H1 (cell line): Measurements from ENCODE around the gene ACMSD. TPM values are rescaled to one million over a fixed set of nuclear protein-coding genes. Genes with fewer than 3 reads are reported as not detected.

ENCODE experiments used
- CTCF ChIA-PET: fragments of 300-600 bp; sonication (Branson Sonifier 250); formaldehyde crosslinking; loops from one replicate; lab custom pipeline; 2021; ENCODE audit not compliant: partially characterized antibody; lab: Charles Lee
- POLR2A ChIA-PET: fragments of 300-600 bp; sonication (Branson Sonifier 250); formaldehyde crosslinking; loops from one replicate; lab custom pipeline; 2021; ENCODE audit warnings: inconsistent platforms; ENCODE audit not compliant: partially characterized antibody; lab: Charles Lee
- DNase-seq, 2 experiments: peaks; one replicate each; pipeline versions ENCODE4 v3.0.0 to v3.0.0-alpha.2; 2010 to 2022; ENCODE audit warnings: low spot score in 2 of 2, low read depth in 1 of 2, mixed read lengths in 1 of 2
- FAIRE-seq: peaks from 2 replicates; lab custom pipeline; 2011; peaks lifted over from hg19 to GRCh38; lab: Jason Lieb, UNC
- H2AFZ ChIP-seq: 2 replicates; pipeline ENCODE4 v1.8.1; 2012; ENCODE audit warnings: low read length, inconsistent platforms
- H2AK5ac ChIP-seq: 2 replicates; pipeline ENCODE4 v1.6.1; 2013; ENCODE audit warnings: low read depth, low read length
- H2BK120ac ChIP-seq: replicated peaks from 2 replicates; pipeline ENCODE3; 2013; ENCODE audit warnings: low read depth, low read length, inconsistent platforms
- H2BK12ac ChIP-seq: 2 replicates; pipeline ENCODE4 v1.6.1; 2013; ENCODE audit warnings: low read depth, low read length
- H2BK15ac ChIP-seq: 2 replicates; pipeline ENCODE4 v1.6.1; 2013; ENCODE audit warnings: low read length
- H2BK20ac ChIP-seq: 2 replicates; pipeline ENCODE4 v1.6.1; 2013; ENCODE audit warnings: low read length
- H2BK5ac ChIP-seq: 2 replicates; pipeline ENCODE4 v1.6.1; 2013; ENCODE audit warnings: low read depth, low read length
- H3K14ac ChIP-seq: 2 replicates; pipeline ENCODE4 v1.6.1; 2013; ENCODE audit warnings: inconsistent platforms; ENCODE audit not compliant: insufficient read length
- H3K18ac ChIP-seq: 2 replicates; pipeline ENCODE4 v1.6.1; 2013; ENCODE audit warnings: low read length; ENCODE audit errors: extremely low read depth
- H3K23ac ChIP-seq: 2 replicates; pipeline ENCODE4 v1.6.1; 2013; ENCODE audit warnings: inconsistent platforms; ENCODE audit not compliant: insufficient read length
- H3K23me2 ChIP-seq: 2 replicates; pipeline ENCODE4 v1.6.1; 2013; ENCODE audit warnings: low read depth, low read length
- H3K27ac ChIP-seq: 2 replicates; pipeline ENCODE4 v1.6.1; 2011; ENCODE audit warnings: low read depth, low read length, inconsistent platforms
- H3K27me3 ChIP-seq, 4 experiments: replicated peaks in 1 of 4; 1 replicate in 1 of 4; 2 replicates in 3 of 4; pipeline versions ENCODE4 v1.6.1 to v1.8.1; 2011 to 2013; ENCODE audit warnings: low read length in 3 of 4, mild to moderate bottlenecking in 3 of 4, inconsistent platforms in 2 of 4, mixed read lengths in 2 of 4, moderate library complexity in 1 of 4; ENCODE audit not compliant: control insufficient read depth in 3 of 4, insufficient read depth in 3 of 4; ENCODE audit errors: extremely low read depth in 1 of 4
- H3K36me3 ChIP-seq, 4 experiments: 2 replicates each; pipeline versions ENCODE4 v1.6.1 to v1.8.1; 2011 to 2013; ENCODE audit warnings: mild to moderate bottlenecking in 4 of 4, low read length in 3 of 4, moderate library complexity in 2 of 4, control low read depth in 1 of 4, inconsistent platforms in 1 of 4; ENCODE audit not compliant: insufficient read depth in 4 of 4, control insufficient read depth in 2 of 4
- H3K4ac ChIP-seq: replicated peaks from 2 replicates; pipeline ENCODE3; 2013; ENCODE audit warnings: low read length, low read depth, mixed read lengths, inconsistent platforms; ENCODE audit not compliant: insufficient read length
- H3K4me1 ChIP-seq, 4 experiments: replicated peaks in 1 of 4; 1 replicate in 1 of 4; 2 replicates in 3 of 4; pipeline versions ENCODE4 v1.6.1 to v1.8.1; 2011 to 2013; ENCODE audit warnings: low read length in 3 of 4, inconsistent platforms in 2 of 4, mixed read lengths in 1 of 4; ENCODE audit not compliant: insufficient read depth in 4 of 4, control insufficient read depth in 3 of 4
- H3K4me2 ChIP-seq, 2 experiments: 2 replicates each; pipeline versions ENCODE4 v1.6.1 to v1.8.1; 2011 to 2013; ENCODE audit warnings: low read depth in 2 of 2, low read length in 2 of 2, control low read depth in 1 of 2, inconsistent platforms in 1 of 2, mild to moderate bottlenecking in 1 of 2; ENCODE audit not compliant: insufficient read depth in 1 of 2
- H3K4me3 ChIP-seq, 4 experiments: fragments of 200-600, 300-600 bp in 1 of 4; sonication (generic), shearing (Covaris generic), sonication (Bioruptor Twin) in 1 of 4; 2 replicates each; pipeline versions ENCODE4 v1.5.1 to v1.8.1; 2011 to 2016; ENCODE audit warnings: low read length in 4 of 4, low read depth in 3 of 4, control low read depth in 2 of 4, inconsistent platforms in 2 of 4, mild to moderate bottlenecking in 2 of 4, mixed read lengths in 1 of 4, moderate library complexity in 1 of 4; ENCODE audit not compliant: insufficient read depth in 2 of 4; ENCODE audit errors: extremely low read depth in 1 of 4
- H3K56ac ChIP-seq: replicated peaks from 2 replicates; pipeline ENCODE3; 2013; ENCODE audit warnings: low read depth, mild to moderate bottlenecking, mixed read lengths, low read length, inconsistent platforms; ENCODE audit not compliant: insufficient read length
- H3K79me1 ChIP-seq: 2 replicates; pipeline ENCODE4 v1.6.1; 2013; ENCODE audit warnings: low read depth, low read length, control low read depth
- H3K79me2 ChIP-seq, 2 experiments: 2 replicates each; pipeline versions ENCODE4 v1.6.1 to v1.8.1; 2012 to 2013; ENCODE audit warnings: low read length in 2 of 2, mild to moderate bottlenecking in 2 of 2, inconsistent platforms in 1 of 2; ENCODE audit not compliant: insufficient read depth in 2 of 2, control insufficient read depth in 1 of 2
- H3K9ac ChIP-seq, 4 experiments: replicated peaks in 1 of 4; 1 replicate in 1 of 4; 2 replicates in 3 of 4; pipeline versions ENCODE4 v1.6.1 to v1.8.1; 2011 to 2013; ENCODE audit warnings: low read depth in 3 of 4, low read length in 3 of 4, control low read depth in 2 of 4, mild to moderate bottlenecking in 2 of 4, moderate library complexity in 2 of 4, inconsistent platforms in 1 of 4; ENCODE audit errors: extremely low read depth in 1 of 4
- H3K9me3 ChIP-seq, 2 experiments: 2 replicates each; pipeline versions ENCODE4 v1.6.1 to v1.8.1; 2012 to 2013; ENCODE audit warnings: mild to moderate bottlenecking in 2 of 2, moderate library complexity in 2 of 2, control low read depth in 1 of 2, inconsistent platforms in 1 of 2, low read depth in 1 of 2, low read length in 1 of 2, mixed read lengths in 1 of 2; ENCODE audit not compliant: insufficient read depth in 2 of 2
- H4K20me1 ChIP-seq, 2 experiments: replicated peaks in 1 of 2; 2 replicates each; pipeline versions ENCODE3 to v1.8.1; 2011 to 2013; ENCODE audit warnings: inconsistent platforms in 2 of 2, low read length in 2 of 2, mild to moderate bottlenecking in 1 of 2; ENCODE audit not compliant: insufficient read depth in 2 of 2, control insufficient read depth in 1 of 2
- H4K5ac ChIP-seq: 2 replicates; pipeline ENCODE4 v1.6.1; 2013; ENCODE audit warnings: low read length, low read depth, mixed read lengths, inconsistent platforms; ENCODE audit not compliant: insufficient read length
- H4K8ac ChIP-seq: 2 replicates; pipeline ENCODE4 v1.8.0; 2013; ENCODE audit warnings: mild to moderate bottlenecking, moderate library complexity, low read length, inconsistent platforms; ENCODE audit not compliant: insufficient read depth; ENCODE audit errors: extremely low read depth
- H4K91ac ChIP-seq: replicated peaks from 2 replicates; pipeline ENCODE3; 2013; ENCODE audit warnings: low read length, mixed read lengths, inconsistent platforms; ENCODE audit not compliant: insufficient read length
- BCL11A ChIP-seq, 2 experiments: IDR thresholded peaks; one replicate each; pipeline ENCODE4 v1.6.1; 2011; ENCODE audit warnings: low read depth in 2 of 2, low read length in 2 of 2, mild to moderate bottlenecking in 2 of 2
- CBX5 ChIP-seq: fragments of 300-800, 300-1000 bp; sonication (generic); IDR thresholded peaks from 2 replicates; pipeline ENCODE4 v1.7.1; 2016; ENCODE audit warnings: antibody characterized with exemption, low read length, low read depth
- CHD2 ChIP-seq: IDR thresholded peaks from 2 replicates; pipeline ENCODE4 v1.6.1; 2012; ENCODE audit warnings: low read length, improper control_type of control experiment
- CREB1 ChIP-seq: IDR thresholded peaks from 2 replicates; pipeline ENCODE4 v1.6.1; 2012; ENCODE audit warnings: inconsistent platforms
- HDAC6 ChIP-seq: IDR thresholded peaks from one replicate; pipeline ENCODE4 v1.7.1; 2012; ENCODE audit warnings: low read depth, mild to moderate bottlenecking, inconsistent platforms, low read length, moderate library complexity
- KDM5A ChIP-seq: fragments of 200-600 bp; IDR thresholded peaks from 2 replicates; pipeline ENCODE4 v1.7.1; 2012; ENCODE audit warnings: mild to moderate bottlenecking, low read length, inconsistent platforms, mixed read lengths
- NRF1 ChIP-seq: IDR thresholded peaks from 2 replicates; pipeline ENCODE4 v1.6.1; 2011; ENCODE audit warnings: mild to moderate bottlenecking, low read depth, low read length, improper control_type of control experiment
- RXRA ChIP-seq: IDR thresholded peaks from 2 replicates; pipeline ENCODE4 v1.6.1; 2011; ENCODE audit warnings: low read depth, mild to moderate bottlenecking, low read length, moderate library complexity; ENCODE audit not compliant: insufficient read depth
- SIX5 ChIP-seq: IDR thresholded peaks from 2 replicates; pipeline ENCODE4 v1.6.1; 2011; ENCODE audit warnings: mild to moderate bottlenecking, low read depth, low read length
- SP1 ChIP-seq: IDR thresholded peaks from 2 replicates; pipeline ENCODE4 v1.6.1; 2011; ENCODE audit warnings: low read depth, low read length
- TAF7 ChIP-seq: optimal IDR thresholded peaks from 2 replicates; pipeline ENCODE3; 2011; ENCODE audit warnings: low read depth, mild to moderate bottlenecking, inconsistent platforms, low read length, moderate library complexity, borderline replicate concordance
- TEAD4 ChIP-seq: IDR thresholded peaks from 2 replicates; pipeline ENCODE4 v1.6.1; 2012; ENCODE audit warnings: low read depth, low read length, inconsistent platforms, mixed read lengths
- ZNF274 ChIP-seq: IDR thresholded peaks from 2 replicates; pipeline ENCODE4 v1.7.0; 2012; ENCODE audit warnings: low read length, borderline replicate concordance; ENCODE audit errors: extremely low read depth
- polyA plus RNA-seq, 7 experiments: library from polyadenylated mRNA; depleted of rRNA in 3 of 7; stranded (reverse) in 5 of 7; unstranded in 2 of 7; fragments of >200 nt in 5 of 7; fragments of 200-250 nt in 2 of 7; gene quantifications; 1 replicate in 5 of 7; 2 replicates in 1 of 7; 4 replicates in 1 of 7; pipeline versions ENCODE4 v1.2.1 to v1.2.3, GENCODE V29; 2011 to 2013; ENCODE audit warnings: missing spikeins in 2 of 7, mixed read lengths in 2 of 7
- total RNA-seq: library from RNA; stranded (reverse); fragmentation: NEBNext Ultra II Directional; extraction: Animal tissue kit (Norgen Biotek cat#: 25700); gene quantifications from 2 replicates; pipeline ENCODE4 v1.2.1, GENCODE V29; 2021
- TF ChIP-seq, protein P1 (sequence below): IDR thresholded peaks from 2 replicates; pipeline ENCODE4 v1.6.1; 2012; ENCODE audit warnings: low read length, inconsistent platforms
- TF ChIP-seq, protein P2 (sequence below): IDR thresholded peaks from 2 replicates; pipeline ENCODE4 v1.6.1; 2012; ENCODE audit warnings: inconsistent platforms

Gene ACMSD
- total and polyA plus RNA-seq, 2 of the 8 experiments (the other 6 are each of a cell fraction or from before 2014, with no cell fraction given), result not detected

DNA sequence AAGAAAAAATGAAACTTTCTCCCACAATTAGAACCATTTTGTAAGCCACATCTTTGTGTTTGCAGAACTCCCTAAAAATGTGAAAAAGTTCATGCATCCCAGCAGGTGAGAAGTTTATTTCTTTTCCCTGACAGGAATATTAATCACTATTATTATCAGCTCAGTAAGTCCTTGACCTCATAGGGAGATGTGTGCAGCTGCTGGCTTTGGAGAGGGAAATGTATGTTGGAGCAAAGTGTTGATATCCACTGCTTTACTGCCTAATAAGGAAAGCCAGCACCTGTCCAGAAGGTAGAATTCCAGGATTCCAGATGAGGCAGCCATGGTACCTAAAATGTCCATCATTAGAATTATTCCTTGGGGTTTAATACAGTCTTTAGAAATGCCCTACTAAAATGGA, 44.4 kb downstream of the ACMSD start:
- CTCF ChIA-PET, result no interaction called here
- TF ChIP-seq BCL11A (IDR thresholded peaks at IDR 0.05; ENCODE audit: low read depth in 2 of 2, low read length in 2 of 2) (no peak), SIX5 (no peak), NRF1 (no peak), CBX5 (no peak), HDAC6 (no peak), RXRA (no peak), TAF7 (no peak), ZNF274 (no peak), TEAD4 (no peak), CHD2 (no peak), CREB1 (no peak), SP1 (no peak), KDM5A (no peak)
- TF ChIP-seq, protein P1, sequence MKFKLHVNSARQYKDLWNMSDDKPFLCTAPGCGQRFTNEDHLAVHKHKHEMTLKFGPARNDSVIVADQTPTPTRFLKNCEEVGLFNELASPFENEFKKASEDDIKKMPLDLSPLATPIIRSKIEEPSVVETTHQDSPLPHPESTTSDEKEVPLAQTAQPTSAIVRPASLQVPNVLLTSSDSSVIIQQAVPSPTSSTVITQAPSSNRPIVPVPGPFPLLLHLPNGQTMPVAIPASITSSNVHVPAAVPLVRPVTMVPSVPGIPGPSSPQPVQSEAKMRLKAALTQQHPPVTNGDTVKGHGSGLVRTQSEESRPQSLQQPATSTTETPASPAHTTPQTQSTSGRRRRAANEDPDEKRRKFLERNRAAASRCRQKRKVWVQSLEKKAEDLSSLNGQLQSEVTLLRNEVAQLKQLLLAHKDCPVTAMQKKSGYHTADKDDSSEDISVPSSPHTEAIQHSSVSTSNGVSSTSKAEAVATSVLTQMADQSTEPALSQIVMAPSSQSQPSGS, result no peak
- TF ChIP-seq, protein P2, sequence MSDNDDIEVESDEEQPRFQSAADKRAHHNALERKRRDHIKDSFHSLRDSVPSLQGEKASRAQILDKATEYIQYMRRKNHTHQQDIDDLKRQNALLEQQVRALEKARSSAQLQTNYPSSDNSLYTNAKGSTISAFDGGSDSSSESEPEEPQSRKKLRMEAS, result no peak

More for the DNA sequence above, 44.4 kb downstream of the ACMSD start:
- Histone ChIP-seq H3K9ac (no peak overlapping the region), H3K4me3 (no peak overlapping the region), H4K8ac (no peak overlapping the region), H3K56ac (no peak overlapping the region), H3K9me3 (no peaks in the 10 kb centered on the region), H3K36me3 (no peaks in the 10 kb centered on the region), H2AK5ac (no peak overlapping the region), H3K79me1 (no peaks in the 10 kb centered on the region), H3K4me1 (no peaks in the 10 kb centered on the region), H3K18ac (no peak overlapping the region), H3K23ac (no peak overlapping the region), H4K91ac (no peak overlapping the region), H3K79me2 (no peaks in the 10 kb centered on the region), H2AFZ (no peak overlapping the region), H2BK12ac (no peak overlapping the region), H2BK120ac (no peak overlapping the region), H3K4me2 (no peak overlapping the region), H2BK5ac (no peak overlapping the region), H2BK15ac (no peak overlapping the region), H3K27ac (no peak overlapping the region), H3K23me2 (no peaks in the 10 kb centered on the region), H3K27me3 (no peaks in the 10 kb centered on the region), H4K5ac (no peak overlapping the region), H2BK20ac (no peak overlapping the region), H3K14ac (no peak overlapping the region), H3K4ac (no peak overlapping the region), H4K20me1 (peaks cover 0 to 2% of the 10 kb centered on the region in 2 experiments)
- DNase-seq, result no peak
- FAIRE-seq, result no peak
- POLR2A ChIA-PET, result no interaction called here
